GM12878 (cell line): ENCODE data around the gene PEX16. TPM values are rescaled to one million over a fixed set of nuclear protein-coding genes. Genes with fewer than 3 reads are reported as not detected.

Experiments
- ATAC-seq: fragments of 200-7000 bp; cut with Tn5 transposase; 3 replicates; pipeline ENCODE4 v1.9.1; 2020; ENCODE audit warnings: mild to moderate bottlenecking, moderate library complexity
- BruUV-seq: library from RNA; stranded (reverse); fragments of 400-500 nt; replicated peaks from 2 replicates; lab custom pipeline; 2021; lab: Mats Ljungman, UMichigan
- CTCF ChIA-PET: fragments of 300-600 bp; sonication (Branson Sonifier 250); formaldehyde crosslinking; extraction: SDS; loops from one replicate; lab custom pipeline; 2021; ENCODE audit warnings: inconsistent platforms; lab: Yijun Ruan, JAX
- POLR2A ChIA-PET: fragments of 350-600 bp; formaldehyde crosslinking; extraction: SDS; loops from one replicate; lab custom pipeline; 2021; ENCODE audit warnings: inconsistent platforms; lab: Charles Lee
- RAD21 ChIA-PET: fragments of 300-600 bp; sonication (Branson Sonifier 250); formaldehyde crosslinking; loops from one replicate; lab custom pipeline; 2023; ENCODE audit warnings: antibody characterized with exemption; ENCODE audit not compliant: unreplicated experiment; lab: Charles Lee
- SMC1A ChIA-PET: fragments of 300-600 bp; sonication (Branson Sonifier 250); formaldehyde crosslinking; loops from one replicate; lab custom pipeline; 2023; ENCODE audit not compliant: unreplicated experiment, uncharacterized antibody; lab: Charles Lee
- DNase-seq: peaks from one replicate; pipeline ENCODE4 v3.0.0-alpha.2; 2011; ENCODE audit warnings: low read depth, low spot score
- FAIRE-seq: peaks from 3 replicates; lab custom pipeline; 2011; peaks lifted over from hg19 to GRCh38; lab: Jason Lieb, UNC
- H2AFZ ChIP-seq: 2 replicates; pipeline ENCODE4 v1.6.0; 2011; ENCODE audit warnings: low read depth, low read length, control low read depth; ENCODE audit not compliant: control insufficient read depth
- H3K27ac ChIP-seq: 2 replicates; pipeline ENCODE4 v1.5.1; 2011; ENCODE audit warnings: control low read depth; ENCODE audit not compliant: control insufficient read depth, insufficient read depth
- H3K27me3 ChIP-seq, 2 experiments: replicated peaks in 1 of 2; 2 replicates each; pipeline versions ENCODE4 v1.6.0 to v1.6.1; 2011; ENCODE audit warnings: low read length in 1 of 2; ENCODE audit not compliant: control insufficient read depth in 2 of 2, insufficient read depth in 2 of 2
- H3K36me3 ChIP-seq, 2 experiments: 2 replicates each; pipeline ENCODE4 v1.5.1; 2011; ENCODE audit warnings: low read length in 1 of 2; ENCODE audit not compliant: control insufficient read depth in 2 of 2, insufficient read depth in 2 of 2
- H3K4me1 ChIP-seq: 2 replicates; pipeline ENCODE4 v1.6.1; 2011; ENCODE audit warnings: mild to moderate bottlenecking, low read length, moderate library complexity, mixed read lengths; ENCODE audit not compliant: control insufficient read depth, insufficient read depth
- H3K4me2 ChIP-seq: 2 replicates; pipeline ENCODE4 v1.6.0; 2011; ENCODE audit warnings: control low read depth; ENCODE audit not compliant: control insufficient read depth, insufficient read depth
- H3K4me3 ChIP-seq: fragments of 200-600 bp; sonication (generic); 2 replicates; pipeline ENCODE4 v1.5.1; 2016
- H3K79me2 ChIP-seq: 2 replicates; pipeline ENCODE4 v1.6.0; 2011; ENCODE audit warnings: low read length; ENCODE audit not compliant: control insufficient read depth, insufficient read depth
- H3K9ac ChIP-seq: 2 replicates; pipeline ENCODE4 v1.8.0; 2011; ENCODE audit warnings: low read length, control low read depth, mixed read lengths; ENCODE audit not compliant: control insufficient read depth, insufficient read depth
- H3K9me3 ChIP-seq: replicated peaks from 3 replicates; pipeline ENCODE4 v1.5.1; 2011; ENCODE audit warnings: mild to moderate bottlenecking, low read length; ENCODE audit not compliant: control insufficient read depth, insufficient read depth
- H4K20me1 ChIP-seq: 2 replicates; pipeline ENCODE4 v1.6.0; 2011; ENCODE audit not compliant: control insufficient read depth, insufficient read depth
- JUND ChIP-seq: IDR thresholded peaks from 2 replicates; pipeline ENCODE4 v1.6.1; 2012; ENCODE audit warnings: low read depth, mild to moderate bottlenecking, low read length, improper control_type of control experiment, moderate library complexity
- WGBS: methylation state at CpG from one replicate; pipeline ENCODE4 v1.1.6; 2016; ENCODE audit warnings: low lambda C conversion rate; ENCODE audit not compliant: insufficient replicate concordance, insufficient coverage; ENCODE audit errors: missing lambda C conversion rate; 5-methylcytosine and 5-hydroxymethylcytosine counted together
- in situ Hi-C: fragments of 300-500 bp; cut with MboI; formaldehyde crosslinking; loops from 9 replicates; pipeline ENCODE4 v1.14.3; 2018; ENCODE audit warnings: mixed read lengths
- intact Hi-C: fragments of 100-400 bp; cut with micrococcal nuclease; formaldehyde crosslinking; loops from one replicate; pipeline ENCODE4 v1.14.2; 2022; ENCODE audit not compliant: unreplicated experiment
- polyA plus RNA-seq, 11 experiments: library from polyadenylated mRNA; depleted of rRNA in 4 of 11; unstranded in 6 of 11; stranded (reverse) in 5 of 11; fragments of >200 nt; fragmentation: Nextera tagmentation in 4 of 11; fragmentation: Illumina TruSeq in 1 of 11; extraction: Ambion mirVana in 4 of 11; extraction: Trizol in 1 of 11; gene quantifications; 1 replicate in 1 of 11; 2 replicates in 10 of 11; pipeline versions ENCODE4 v1.2.1 to v1.2.3, GENCODE V29; 2011 to 2016; ENCODE audit warnings: inconsistent platforms in 2 of 11, missing spikeins in 2 of 11, low read depth in 1 of 11
- total RNA-seq, 4 experiments: library from RNA; depleted of rRNA in 3 of 4; stranded (reverse); fragments of >200 nt in 3 of 4; fragmentation: Illumina TruSeq in 1 of 4; extraction: Trizol in 1 of 4; gene quantifications; 2 replicates each; pipeline versions ENCODE4 v1.2.1 to v1.2.3, GENCODE V29; 2013 to 2021
- TF ChIP-seq, protein P1 (sequence below): fragments of 450-650 bp; IDR thresholded peaks from 2 replicates; pipeline ENCODE4 v1.6.1; 2017; ENCODE audit warnings: low read depth, mild to moderate bottlenecking, moderate library complexity
- TF ChIP-seq, protein P2 (sequence below): fragments of 450-650 bp; IDR thresholded peaks from 2 replicates; pipeline ENCODE4 v1.6.1; 2017; ENCODE audit warnings: antibody characterized with exemption, mild to moderate bottlenecking, moderate library complexity

PEX16 gene
- total and polyA plus RNA-seq, 10 of the 15 experiments (the other 5 are each of a cell fraction or from before 2014, with no cell fraction given) = 1.4 to 53.5 (median 27.6) TPM

DNA sequence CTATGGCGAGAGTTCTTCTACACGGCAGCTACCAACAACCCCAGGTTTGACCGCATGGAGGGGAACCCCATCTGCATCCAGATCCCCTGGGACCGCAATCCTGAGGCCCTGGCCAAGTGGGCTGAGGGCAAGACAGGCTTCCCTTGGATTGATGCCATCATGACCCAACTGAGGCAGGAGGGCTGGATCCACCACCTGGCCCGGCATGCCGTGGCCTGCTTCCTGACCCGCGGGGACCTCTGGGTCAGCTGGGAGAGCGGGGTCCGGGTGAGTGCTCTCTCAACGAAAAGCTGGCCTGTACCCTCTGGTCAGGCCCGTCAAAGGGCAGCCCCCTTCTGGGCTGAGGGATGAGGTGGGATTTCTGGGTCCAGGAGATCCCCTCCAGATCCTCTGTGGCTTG lies 48.1 kb downstream of the PEX16 start:
- RAD21 ChIA-PET = no interaction called here
- H3K4me1 ChIP-seq = no peaks in the 10 kb centered on the region
- DNase-seq (no peak), ATAC-seq (no peak), FAIRE-seq (no peak)
- POLR2A ChIA-PET = interaction anchor here (0.7 kb wide), 1 partner anchor 66 kb away, joined by 6 read pairs; no protein-coding TSS in a partner anchor
- no peak for TF ChIP-seq JUND
- H3K27ac ChIP-seq = no peak overlapping the region
- no peaks in the 10 kb centered on the region for H3K27me3 ChIP-seq
- H2AFZ ChIP-seq = no peak overlapping the region
- H3K9me3 ChIP-seq = no peaks in the 10 kb centered on the region
- H3K9ac ChIP-seq = no peak overlapping the region
- no peaks in the 10 kb centered on the region for H4K20me1 ChIP-seq
- CTCF ChIA-PET = interaction anchor here (0.8 to 1.1 kb wide), 2 partner anchors 96 to 137 kb away, joined by 3 to 6 read pairs; no protein-coding TSS in a partner anchor
- H3K4me2 ChIP-seq = no peak overlapping the region
- in situ Hi-C loops = no loop called here
- intact Hi-C loops = no loop called here
- WGBS = 94% methylated on average over 12 of the region's 12 CpGs
- no TSS peak for BruUV-seq
- SMC1A ChIA-PET = no interaction called here
- no peaks in the 10 kb centered on the region for H3K79me2 ChIP-seq
- peaks cover 14 to 39% of the 10 kb centered on the region in 2 experiments for H3K36me3 ChIP-seq
- H3K4me3 ChIP-seq = no peak overlapping the region

DNA sequence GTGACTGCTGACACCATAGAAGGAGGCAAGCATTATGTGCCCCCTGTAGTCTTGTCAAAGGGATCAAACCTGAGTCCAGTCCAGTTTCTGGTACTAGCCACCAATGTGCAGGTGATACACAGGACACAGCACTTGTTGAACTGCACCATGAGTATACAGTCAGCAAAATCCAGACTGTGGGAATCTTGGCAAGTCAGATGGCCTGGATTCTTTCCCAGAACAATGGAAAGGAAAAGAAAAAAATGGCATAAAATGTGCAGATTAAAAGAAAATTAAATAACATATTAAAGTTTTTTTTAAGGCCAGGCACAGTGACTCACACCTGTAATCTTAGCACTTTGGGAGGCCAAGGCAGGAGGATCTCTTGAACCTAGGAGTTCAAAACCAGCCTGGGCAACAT lies 53.6 kb downstream of the PEX16 start:
- Histone ChIP-seq H3K27me3 (no peaks in the 10 kb centered on the region), H3K27ac (no peak overlapping the region), H2AFZ (no peak overlapping the region), H3K4me1 (no peaks in the 10 kb centered on the region), H3K9me3 (no peaks in the 10 kb centered on the region), H3K4me2 (no peak overlapping the region), H4K20me1 (no peaks in the 10 kb centered on the region), H3K4me3 (no peak overlapping the region), H3K36me3 (peaks cover 7 to 19% of the 10 kb centered on the region in 2 experiments), H3K9ac (no peak overlapping the region), H3K79me2 (no peaks in the 10 kb centered on the region)
- no peak for DNase-seq
- SMC1A ChIA-PET = interaction anchor here (1.0 kb wide), 1 partner anchor 119 kb away, joined by 4 read pairs; no protein-coding TSS in a partner anchor
- in situ Hi-C loops (no loop called here), intact Hi-C loops (no loop called here)
- no peak for FAIRE-seq
- no TSS peak for BruUV-seq
- no peak for ATAC-seq
- TF ChIP-seq, protein P1, sequence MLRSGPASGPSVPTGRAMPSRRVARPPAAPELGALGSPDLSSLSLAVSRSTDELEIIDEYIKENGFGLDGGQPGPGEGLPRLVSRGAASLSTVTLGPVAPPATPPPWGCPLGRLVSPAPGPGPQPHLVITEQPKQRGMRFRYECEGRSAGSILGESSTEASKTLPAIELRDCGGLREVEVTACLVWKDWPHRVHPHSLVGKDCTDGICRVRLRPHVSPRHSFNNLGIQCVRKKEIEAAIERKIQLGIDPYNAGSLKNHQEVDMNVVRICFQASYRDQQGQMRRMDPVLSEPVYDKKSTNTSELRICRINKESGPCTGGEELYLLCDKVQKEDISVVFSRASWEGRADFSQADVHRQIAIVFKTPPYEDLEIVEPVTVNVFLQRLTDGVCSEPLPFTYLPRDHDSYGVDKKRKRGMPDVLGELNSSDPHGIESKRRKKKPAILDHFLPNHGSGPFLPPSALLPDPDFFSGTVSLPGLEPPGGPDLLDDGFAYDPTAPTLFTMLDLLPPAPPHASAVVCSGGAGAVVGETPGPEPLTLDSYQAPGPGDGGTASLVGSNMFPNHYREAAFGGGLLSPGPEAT = no peak
- TF ChIP-seq, protein P2, sequence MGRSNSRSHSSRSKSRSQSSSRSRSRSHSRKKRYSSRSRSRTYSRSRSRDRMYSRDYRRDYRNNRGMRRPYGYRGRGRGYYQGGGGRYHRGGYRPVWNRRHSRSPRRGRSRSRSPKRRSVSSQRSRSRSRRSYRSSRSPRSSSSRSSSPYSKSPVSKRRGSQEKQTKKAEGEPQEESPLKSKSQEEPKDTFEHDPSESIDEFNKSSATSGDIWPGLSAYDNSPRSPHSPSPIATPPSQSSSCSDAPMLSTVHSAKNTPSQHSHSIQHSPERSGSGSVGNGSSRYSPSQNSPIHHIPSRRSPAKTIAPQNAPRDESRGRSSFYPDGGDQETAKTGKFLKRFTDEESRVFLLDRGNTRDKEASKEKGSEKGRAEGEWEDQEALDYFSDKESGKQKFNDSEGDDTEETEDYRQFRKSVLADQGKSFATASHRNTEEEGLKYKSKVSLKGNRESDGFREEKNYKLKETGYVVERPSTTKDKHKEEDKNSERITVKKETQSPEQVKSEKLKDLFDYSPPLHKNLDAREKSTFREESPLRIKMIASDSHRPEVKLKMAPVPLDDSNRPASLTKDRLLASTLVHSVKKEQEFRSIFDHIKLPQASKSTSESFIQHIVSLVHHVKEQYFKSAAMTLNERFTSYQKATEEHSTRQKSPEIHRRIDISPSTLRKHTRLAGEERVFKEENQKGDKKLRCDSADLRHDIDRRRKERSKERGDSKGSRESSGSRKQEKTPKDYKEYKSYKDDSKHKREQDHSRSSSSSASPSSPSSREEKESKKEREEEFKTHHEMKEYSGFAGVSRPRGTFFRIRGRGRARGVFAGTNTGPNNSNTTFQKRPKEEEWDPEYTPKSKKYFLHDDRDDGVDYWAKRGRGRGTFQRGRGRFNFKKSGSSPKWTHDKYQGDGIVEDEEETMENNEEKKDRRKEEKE = no peak
- CTCF ChIA-PET = interaction anchor here (3.9 kb wide), 1 partner anchor 9 kb away, joined by 19 read pairs; no protein-coding TSS in a partner anchor
- POLR2A ChIA-PET = no interaction called here
- RAD21 ChIA-PET = no interaction called here
